ACC112 (cell line): ENCODE measurements around the gene FLII.

Source experiments
- H2AFZ ChIP-seq: fragments of 200-600 bp; sonication (generic); one replicate; pipeline ENCODE4 v1.6.0; 2017; ENCODE audit warnings: antibody characterized with exemption, low read length; ENCODE audit not compliant: unreplicated experiment
- H3K27ac ChIP-seq: fragments of 200-600 bp; sonication (generic); 2 replicates; pipeline ENCODE4 v1.5.1; 2014; ENCODE audit warnings: low read depth, mild to moderate bottlenecking, antibody characterized with exemption, low read length, moderate library complexity
- H3K27me3 ChIP-seq: fragments of 200-600 bp; sonication (generic); 2 replicates; pipeline ENCODE4 v1.6.1; 2014; ENCODE audit warnings: mild to moderate bottlenecking, antibody characterized with exemption, low read length, moderate library complexity, mixed read lengths; ENCODE audit not compliant: insufficient read depth
- H3K36me3 ChIP-seq: fragments of 200-600 bp; sonication (generic); 2 replicates; pipeline ENCODE4 v1.6.1; 2016; ENCODE audit warnings: mild to moderate bottlenecking, antibody characterized with exemption, low read length, moderate library complexity, mixed read lengths; ENCODE audit not compliant: insufficient read depth
- H3K4me1 ChIP-seq: fragments of 200-600 bp; sonication (generic); one replicate; pipeline ENCODE4 v1.6.1; 2016; ENCODE audit warnings: low read length, mixed read lengths; ENCODE audit not compliant: insufficient read depth, unreplicated experiment, control insufficient read depth
- H3K4me3 ChIP-seq: fragments of 200-600 bp; sonication (generic); 2 replicates; pipeline ENCODE4 v1.5.1; 2014; ENCODE audit warnings: mild to moderate bottlenecking, low read depth, low read length
- H3K79me2 ChIP-seq: fragments of 200-600 bp; sonication (generic); one replicate; pipeline ENCODE4 v1.6.0; 2016; ENCODE audit warnings: low read length; ENCODE audit not compliant: control insufficient read depth, unreplicated experiment, insufficient read depth

Gene FLII

DNA sequence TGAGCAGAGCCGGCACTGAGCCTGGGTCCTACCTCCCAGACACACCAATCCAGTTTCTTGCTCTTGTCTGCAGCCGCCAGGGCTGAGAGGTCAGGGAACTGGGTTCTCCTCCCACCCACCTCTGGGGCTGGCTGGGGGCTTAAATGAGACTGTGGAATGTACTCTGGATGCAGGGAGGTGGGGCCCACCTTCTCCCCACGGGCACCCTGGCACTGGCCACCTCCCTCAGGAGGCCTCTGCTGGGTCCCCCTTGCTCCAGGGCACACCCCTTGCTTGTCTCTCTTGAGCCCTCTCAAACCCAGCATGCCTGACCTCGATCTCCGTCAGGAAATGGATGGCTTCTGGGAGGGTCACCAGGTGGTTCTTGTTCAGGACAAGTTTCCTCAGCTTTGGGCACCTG, 6.4 kb downstream of the FLII start:
- Histone ChIP-seq H3K4me1 (peaks cover 8% of the 10 kb centered on the region), H3K79me2 (peaks cover 23% of the 10 kb centered on the region), H3K36me3 (peaks cover 53% of the 10 kb centered on the region; the same call in 1 of the 2 replicates), H3K4me3 (no peak overlapping the region), H3K27ac (no peak overlapping the region), H3K27me3 (no peaks in the 10 kb centered on the region), H2AFZ (no peak overlapping the region)

DNA sequence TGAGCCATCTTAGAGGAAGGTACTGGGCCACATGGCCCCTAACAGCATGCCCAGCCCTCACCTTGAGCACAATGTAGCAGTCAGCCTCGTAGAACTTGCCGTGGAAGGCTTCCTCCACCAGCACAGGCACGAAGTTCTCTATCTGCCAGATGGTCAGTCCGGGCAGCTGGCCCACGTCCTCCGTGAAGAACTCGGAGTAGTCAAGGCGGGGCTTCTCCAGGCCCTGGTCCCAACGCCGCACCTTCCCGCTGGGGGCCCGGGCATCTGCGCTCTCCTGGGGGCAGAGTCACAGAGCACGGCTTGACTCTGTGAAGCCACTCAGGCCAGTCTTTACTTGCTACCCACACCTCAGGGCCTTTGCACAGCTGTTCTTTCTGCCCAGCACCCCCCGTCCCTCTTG, 7.3 kb downstream of the FLII start:
- Histone ChIP-seq H3K36me3 (peaks cover 55% of the 10 kb centered on the region; the same call in 1 of the 2 replicates), H3K27ac (no peak overlapping the region), H3K79me2 (peaks cover 14% of the 10 kb centered on the region), H3K4me1 (no peaks in the 10 kb centered on the region), H3K4me3 (no peak overlapping the region), H2AFZ (no peak overlapping the region), H3K27me3 (no peaks in the 10 kb centered on the region)

DNA sequence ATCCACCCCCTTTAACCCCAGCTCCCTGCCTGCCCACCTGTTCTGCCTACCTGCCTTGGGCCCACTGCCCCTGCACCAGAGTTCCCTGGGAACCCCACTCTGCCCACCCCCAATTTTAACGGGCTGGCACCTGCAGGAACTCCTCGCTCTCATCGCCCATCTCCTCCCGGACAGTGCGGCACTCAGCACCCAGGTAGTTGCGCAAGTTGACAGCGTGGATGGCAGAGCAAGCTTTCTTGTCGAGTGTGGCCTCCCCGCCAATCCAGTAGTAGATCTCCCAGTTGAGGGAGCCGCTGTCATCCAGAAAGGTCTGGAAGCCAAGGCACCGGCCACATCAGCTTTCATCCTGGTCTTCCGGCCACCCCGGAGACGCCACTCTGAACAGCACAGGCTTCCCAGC, 7.8 kb downstream of the FLII start:
- Histone ChIP-seq H3K27me3 (no peaks in the 10 kb centered on the region), H3K4me1 (no peaks in the 10 kb centered on the region), H3K27ac (no peak overlapping the region), H3K4me3 (no peak overlapping the region), H3K36me3 (peaks cover 58% of the 10 kb centered on the region; the same call in 1 of the 2 replicates), H2AFZ (no peak overlapping the region), H3K79me2 (peaks cover 9% of the 10 kb centered on the region)

DNA sequence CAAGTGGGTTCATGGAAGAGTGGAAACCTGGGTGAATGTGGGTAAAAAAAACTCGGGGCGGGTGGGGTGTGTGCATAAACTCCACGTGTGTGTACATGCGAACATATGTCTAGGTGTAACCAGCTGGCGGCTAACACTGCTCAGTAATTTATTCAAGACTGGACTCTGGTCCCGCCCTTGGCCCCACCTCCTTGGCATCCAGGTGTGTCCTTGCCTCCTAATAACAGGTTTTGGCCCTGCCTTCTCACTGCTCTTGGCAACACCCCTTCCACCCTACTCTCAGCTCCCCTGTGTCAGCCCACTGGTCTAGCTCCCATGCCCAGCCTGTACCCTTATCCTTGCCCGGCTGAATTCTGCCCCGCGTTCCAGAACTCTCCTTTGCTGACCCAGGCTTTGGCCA, 8.3 kb downstream of the FLII start:
- Histone ChIP-seq H3K27me3 (no peaks in the 10 kb centered on the region), H3K79me2 (peaks cover 6% of the 10 kb centered on the region), H3K36me3 (peaks cover 59% of the 10 kb centered on the region; the same call in 1 of the 2 replicates), H2AFZ (no peak overlapping the region), H3K27ac (no peak overlapping the region), H3K4me3 (no peak overlapping the region), H3K4me1 (no peaks in the 10 kb centered on the region)

DNA sequence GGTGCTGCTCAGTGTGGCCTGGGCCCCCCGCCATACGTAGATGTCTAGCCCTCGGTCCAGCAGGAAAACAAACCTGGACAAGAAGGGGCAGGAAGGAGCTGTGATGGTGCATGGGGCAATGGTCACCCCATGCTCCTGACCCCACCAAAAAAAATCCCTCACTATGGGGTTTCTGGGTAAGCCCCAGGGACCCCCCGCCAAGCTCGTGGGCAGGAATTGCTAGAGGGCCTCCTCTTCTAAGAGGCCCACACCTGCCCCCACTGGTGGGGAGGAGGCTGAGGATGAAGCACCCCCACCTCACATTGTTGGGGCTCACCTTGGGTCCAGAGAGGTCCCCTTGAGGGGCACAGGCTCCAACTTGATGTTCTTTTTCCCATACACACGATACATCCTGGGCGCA, 9.7 kb downstream of the FLII start:
- no peaks in the 10 kb centered on the region for H3K79me2 ChIP-seq

DNA sequence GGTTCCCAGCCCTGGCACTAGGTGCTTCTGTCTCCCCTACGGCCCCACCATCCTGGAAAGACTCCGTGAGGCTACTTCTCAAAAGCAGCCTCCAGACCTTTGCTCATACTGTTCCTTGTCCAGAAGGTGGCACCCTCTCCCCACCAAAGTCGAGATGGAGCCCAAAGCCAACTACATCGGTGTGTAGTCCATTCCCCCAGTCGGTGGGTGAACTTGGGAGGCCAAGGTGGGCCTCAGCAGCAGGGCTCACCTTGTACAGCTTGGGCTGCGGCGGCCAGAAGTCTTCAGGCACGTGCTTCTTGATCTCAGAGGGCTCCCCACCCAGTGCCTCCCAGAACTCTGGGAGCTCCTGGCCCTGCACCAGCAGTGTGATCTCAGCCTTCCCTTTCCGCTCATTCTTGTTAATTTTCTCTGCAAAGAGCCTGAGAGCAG, 10.2 kb downstream of the FLII start:
- no peaks in the 10 kb centered on the region for H3K4me1 ChIP-seq
- no peaks in the 10 kb centered on the region for H3K79me2 ChIP-seq
- no peak overlapping the region for H2AFZ ChIP-seq
- H3K4me3 ChIP-seq = no peak overlapping the region
- H3K27ac ChIP-seq = no peak overlapping the region
- peaks cover 41% of the 10 kb centered on the region; the same call in 1 of the 2 replicates for H3K36me3 ChIP-seq
- H3K27me3 ChIP-seq = no peaks in the 10 kb centered on the region

More for the DNA sequence above, 9.7 kb downstream of the FLII start:
- peaks cover 46% of the 10 kb centered on the region; the same call in 1 of the 2 replicates for H3K36me3 ChIP-seq
- no peak overlapping the region for H2AFZ ChIP-seq
- no peaks in the 10 kb centered on the region for H3K4me1 ChIP-seq
- no peak overlapping the region for H3K4me3 ChIP-seq
- no peak overlapping the region for H3K27ac ChIP-seq
- H3K27me3 ChIP-seq = no peaks in the 10 kb centered on the region

DNA sequence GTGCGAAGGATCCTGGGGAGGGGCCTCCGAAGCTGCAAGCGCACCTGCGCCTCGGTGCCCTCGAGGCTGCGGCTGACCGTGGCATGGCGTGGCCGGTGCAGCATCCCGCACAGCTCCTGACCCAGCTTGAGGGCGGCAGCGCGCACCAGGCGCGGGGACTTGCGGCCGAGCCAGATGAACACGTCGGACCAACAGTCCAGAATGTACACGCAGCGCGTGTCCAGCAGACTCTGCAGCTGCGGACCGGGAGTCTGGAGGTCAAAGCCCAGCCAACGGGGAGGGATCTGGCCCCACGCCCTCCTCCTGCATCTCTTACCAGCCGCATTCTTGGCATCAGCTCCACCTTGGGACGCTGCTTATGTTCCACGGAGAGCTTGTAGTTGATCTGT, 10.9 kb downstream of the FLII start:
- Histone ChIP-seq H3K4me1 (no peaks in the 10 kb centered on the region), H3K27ac (no peak overlapping the region), H3K36me3 (peaks cover 39% of the 10 kb centered on the region; the same call in 1 of the 2 replicates), H3K79me2 (no peaks in the 10 kb centered on the region), H3K4me3 (no peak overlapping the region), H2AFZ (no peak overlapping the region), H3K27me3 (no peaks in the 10 kb centered on the region)

DNA sequence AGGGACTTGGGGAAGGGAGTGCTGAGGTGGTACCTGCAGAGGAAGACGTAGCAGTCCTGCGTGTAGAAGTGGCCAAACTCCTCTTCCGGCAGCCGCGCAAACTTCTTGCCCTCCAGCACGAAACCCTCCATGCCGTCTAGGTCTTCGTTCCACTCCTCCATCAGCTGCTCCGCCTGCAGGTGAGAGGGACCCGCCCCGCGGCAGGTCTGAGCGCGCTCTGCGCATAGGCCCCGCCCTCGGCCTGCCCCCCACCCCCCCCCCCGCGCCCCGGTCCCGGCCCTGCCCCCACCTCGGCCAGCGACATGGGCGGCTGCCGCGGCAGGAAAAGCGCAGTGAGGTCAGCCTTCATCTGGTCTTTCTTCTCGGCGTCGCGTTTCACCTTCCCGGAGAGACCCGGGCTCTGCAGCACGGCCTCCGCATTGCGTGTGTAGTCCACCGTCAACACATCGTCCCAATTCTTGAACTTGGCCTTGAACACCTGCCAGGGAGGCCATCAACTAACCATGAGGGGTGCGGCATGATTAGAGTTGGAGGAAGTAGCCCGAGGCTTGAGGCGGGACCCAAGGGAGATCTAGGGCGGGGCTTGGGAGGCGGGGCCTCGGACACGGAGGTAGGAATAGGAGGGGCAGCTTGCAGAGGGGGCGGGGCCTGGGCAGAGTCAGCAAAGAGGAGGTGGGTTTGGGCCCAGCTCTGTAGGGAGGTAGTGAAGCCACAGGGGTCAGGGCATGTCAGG, 11.5 kb downstream of the FLII start:
- H3K27ac ChIP-seq = no peak overlapping the region
- no peak overlapping the region for H3K4me3 ChIP-seq
- H3K36me3 ChIP-seq = peaks cover 34% of the 10 kb centered on the region; the same call in 1 of the 2 replicates
- H2AFZ ChIP-seq = no peak overlapping the region
- no peaks in the 10 kb centered on the region for H3K79me2 ChIP-seq
- H3K4me1 ChIP-seq = no peaks in the 10 kb centered on the region
- H3K27me3 ChIP-seq = no peaks in the 10 kb centered on the region

DNA sequence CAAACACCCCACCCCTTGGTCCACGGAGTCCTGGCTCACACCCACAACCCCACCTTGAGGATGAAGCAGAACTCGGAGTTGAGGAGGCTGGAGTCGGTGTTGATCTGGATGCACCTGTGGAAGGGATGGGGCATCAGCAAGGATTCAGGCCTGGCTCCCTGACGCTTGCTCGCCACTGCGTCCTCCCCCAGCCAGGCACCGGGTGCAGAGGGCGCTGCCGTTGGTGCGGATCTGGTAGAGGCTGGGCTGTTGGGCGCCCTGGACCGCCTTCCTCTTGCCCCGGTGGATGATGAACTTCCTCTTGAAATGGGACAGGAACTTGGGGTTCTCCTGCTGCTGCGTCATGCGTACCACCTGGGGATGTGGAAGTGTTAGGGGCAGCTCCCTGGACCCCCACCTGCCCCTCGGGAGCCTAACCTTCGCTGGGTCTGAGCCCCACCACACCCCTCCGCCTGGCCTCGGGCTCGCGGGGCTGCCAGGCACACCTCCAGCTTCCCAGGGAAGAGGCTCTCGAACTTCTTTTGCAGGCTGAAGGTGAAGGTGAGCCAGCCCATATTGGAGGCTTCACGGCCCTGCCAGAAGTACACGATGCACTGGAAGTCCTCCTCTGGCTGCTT, 12.3 kb downstream of the FLII start:
- Histone ChIP-seq H3K79me2 (no peaks in the 10 kb centered on the region), H3K4me1 (no peaks in the 10 kb centered on the region), H3K4me3 (no peak overlapping the region), H3K27me3 (no peaks in the 10 kb centered on the region), H2AFZ (no peak overlapping the region), H3K27ac (no peak overlapping the region), H3K36me3 (peaks cover 27% of the 10 kb centered on the region; the same call in 1 of the 2 replicates)

DNA sequence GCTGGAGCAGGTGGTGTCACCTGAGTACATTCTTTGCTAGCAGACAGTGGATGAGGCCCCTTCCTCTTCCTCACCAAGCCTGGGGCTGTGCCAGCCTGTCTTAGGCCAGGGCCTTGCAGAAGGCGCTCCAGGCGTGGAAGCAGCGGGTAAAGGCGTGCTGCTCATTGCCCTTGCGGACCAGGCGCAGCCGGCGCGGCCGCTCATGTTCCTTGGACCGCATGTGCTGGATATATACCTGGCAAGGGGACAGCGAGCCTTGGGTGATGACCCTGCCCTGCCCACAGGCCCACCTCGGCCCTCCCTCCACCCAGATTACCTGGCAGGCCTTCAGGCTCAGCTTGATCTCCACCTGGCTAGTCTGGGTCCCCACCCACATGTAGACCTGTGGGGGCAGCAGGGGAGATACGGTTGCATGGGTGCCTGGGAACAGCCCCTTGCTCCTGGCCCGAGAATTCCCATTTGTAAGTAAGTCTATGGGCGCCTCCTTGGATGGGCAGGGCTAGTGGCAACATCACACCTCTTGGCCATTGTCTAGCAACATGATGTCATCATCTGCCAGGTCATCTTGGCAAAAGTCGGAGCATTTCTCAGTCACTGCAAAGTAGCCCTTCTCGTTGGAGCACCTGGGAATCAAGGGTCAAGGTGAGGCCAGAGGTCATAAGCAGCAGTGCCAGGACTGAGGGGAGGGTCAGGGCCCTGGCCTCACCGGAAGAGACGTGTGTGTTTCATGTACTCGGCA, 13.3 kb downstream of the FLII start:
- H3K27me3 ChIP-seq = no peaks in the 10 kb centered on the region
- H2AFZ ChIP-seq = no peak overlapping the region
- H3K36me3 ChIP-seq = peaks cover 26% of the 10 kb centered on the region; the same call in 1 of the 2 replicates
- no peaks in the 10 kb centered on the region for H3K4me1 ChIP-seq
- no peak overlapping the region for H3K27ac ChIP-seq
- H3K79me2 ChIP-seq = no peaks in the 10 kb centered on the region
- H3K4me3 ChIP-seq = no peak overlapping the region
